ENCODE measurements around the gene LURAP1L. TPM values are rescaled to one million over a fixed set of nuclear protein-coding genes. Genes with fewer than 3 reads are reported as not detected.

The LURAP1L gene
- total RNA-seq, 4 donors from 2014 or later = 2.3 to 4.7 (median 3.2) TPM

- DNase-seq = no peak
- Histone ChIP-seq H3K27ac (no peak overlapping the region), H3K36me3 (no peaks in the 10 kb centered on the region), H3K4me3 (replicated peaks in 1 of 3) (no peak overlapping the region), H3K4me1 (no peaks in the 10 kb centered on the region), H3K27me3 (no peaks in the 10 kb centered on the region), H3K9me3 (no peaks in the 10 kb centered on the region)
- TF ChIP-seq CTCF (IDR thresholded peaks at IDR 0.05) (no peak), POLR2A (IDR thresholded peaks at IDR 0.05) (no peak)
- intact Hi-C loops (cut with DNase I) = no loop called here
Observed at GRCh38 chr9:12748954-12749353, 25.9 kb upstream of the LURAP1L start.

- Histone ChIP-seq H3K4me3 (replicated peaks in 1 of 3) (no peak overlapping the region), H3K9me3 (no peaks in the 10 kb centered on the region), H3K36me3 (no peaks in the 10 kb centered on the region), H3K27ac (no peak overlapping the region), H3K27me3 (no peaks in the 10 kb centered on the region), H3K4me1 (no peaks in the 10 kb centered on the region)
- WGBS, 2 donors = 75 to 91% methylated on average over 3 of the region's 3 CpGs
- TF ChIP-seq CTCF (IDR thresholded peaks at IDR 0.05) (no peak), POLR2A (IDR thresholded peaks at IDR 0.05) (no peak)
- intact Hi-C loops (cut with DNase I) = no loop called here
- DNase-seq = no peak
Observed at GRCh38 chr9:12753931-12754330, 20.9 kb upstream of the LURAP1L start.

GRCh38 chr9:12759761-12760160, 15.1 kb upstream of the LURAP1L start:
- intact Hi-C loops (cut with DNase I) = no loop called here
- H3K36me3 ChIP-seq = no peaks in the 10 kb centered on the region
- DNase-seq = no peak
- H3K9me3 ChIP-seq = no peaks in the 10 kb centered on the region
- no peaks in the 10 kb centered on the region for H3K27me3 ChIP-seq
- H3K4me3 ChIP-seq (replicated peaks in 1 of 3) = no peak overlapping the region
- TF ChIP-seq POLR2A (IDR thresholded peaks at IDR 0.05) (no peak), CTCF (IDR thresholded peaks at IDR 0.05) (no peak)
- H3K27ac ChIP-seq = no peak overlapping the region
- 38% methylated on average over 1 of the region's 1 CpG for WGBS, 2 donors
- peaks cover 0 to 4% of the 10 kb centered on the region in 2 donors for H3K4me1 ChIP-seq

- Histone ChIP-seq H3K9me3 (no peaks in the 10 kb centered on the region), H3K27ac (no peak overlapping the region), H3K4me1 (peaks cover 0 to 4% of the 10 kb centered on the region in 2 donors), H3K27me3 (no peaks in the 10 kb centered on the region), H3K36me3 (no peaks in the 10 kb centered on the region), H3K4me3 (replicated peaks in 1 of 3) (no peak overlapping the region)
- DNase-seq = no peak
- TF ChIP-seq CTCF (IDR thresholded peaks at IDR 0.05) (no peak), POLR2A (IDR thresholded peaks at IDR 0.05) (no peak)
- 0 to 48% methylated on average over 2 of the region's 2 CpGs for WGBS, 2 donors
- intact Hi-C loops (cut with DNase I) = no loop called here
Observed at GRCh38 chr9:12760758-12761157, 14.1 kb upstream of the LURAP1L start.

GRCh38 chr9:12764150-12764549, 10.7 kb upstream of the LURAP1L start:
- H3K36me3 ChIP-seq = no peaks in the 10 kb centered on the region
- no peak for DNase-seq
- intact Hi-C loops (cut with DNase I) = no loop called here
- no peak for TF ChIP-seq CTCF (IDR thresholded peaks at IDR 0.05)
- TF ChIP-seq POLR2A (IDR thresholded peaks at IDR 0.05) = no peak
- WGBS, 2 donors = 79 to 92% methylated on average over 1 of the region's 1 CpG
- no peaks in the 10 kb centered on the region for H3K27me3 ChIP-seq
- H3K4me1 ChIP-seq = peaks cover 0 to 4% of the 10 kb centered on the region in 2 donors
- H3K4me3 ChIP-seq (replicated peaks in 1 of 3) = no peak overlapping the region
- no peak overlapping the region for H3K27ac ChIP-seq
- H3K9me3 ChIP-seq = no peaks in the 10 kb centered on the region

Measured in thyroid gland (tissue), 4 donors.